Fibroblast of lung (primary cell): ENCODE data around the gene CCDC47. TPM values are rescaled to one million over a fixed set of nuclear protein-coding genes. Genes with fewer than 3 reads are reported as not detected.

Experiments
- polyA plus RNA-seq, 2 donors: library from polyadenylated mRNA; depleted of rRNA in 1 of 2; stranded (reverse) in 1 of 2; unstranded in 1 of 2; fragments of >200 nt; gene quantifications; 2 replicates each; pipeline ENCODE4 v1.2.1, GENCODE V29; 2011 to 2012; ENCODE audit warnings: missing spikeins in 1 of 2
- total RNA-seq: library from RNA; depleted of rRNA; stranded (reverse); fragments of >200 nt; gene quantifications from 2 replicates; pipeline ENCODE4 v1.2.1, GENCODE V29; 2014

CCDC47 gene
- total and polyA plus RNA-seq, 2 donors (not counting 1 experiment from before 2014, with no cell fraction given), result 65.6 to 83.2 TPM

Other genes starting within 250 kb of the CCDC47 start
- gene DCAF7, start 223.1 kb downstream of the CCDC47 start, total RNA-seq, result 10.0 and 13.9 TPM in 2 replicates
- 38.8 and 42.6 TPM in 2 replicates for gene DCAF7, start 223.1 kb downstream of the CCDC47 start, polyA plus RNA-seq
- gene TACO1, start 172.7 kb downstream of the CCDC47 start, total RNA-seq, result 18.7 and 20.3 TPM in 2 replicates
- gene TACO1, start 172.7 kb downstream of the CCDC47 start, polyA plus RNA-seq, result 26.9 and 35.1 TPM in 2 replicates
- 21.6 and 32.0 TPM in 2 replicates for gene MAP3K3, start 151.2 kb downstream of the CCDC47 start, total RNA-seq
- gene MAP3K3, start 151.2 kb downstream of the CCDC47 start, polyA plus RNA-seq, result 13.8 and 14.3 TPM in 2 replicates
- gene LIMD2, start 73.5 kb downstream of the CCDC47 start, total RNA-seq, result 3.1 and 3.3 TPM in 2 replicates
- gene LIMD2, start 73.5 kb downstream of the CCDC47 start, polyA plus RNA-seq, result 2.9 TPM in 2 replicates
- 14.6 and 22.8 TPM in 2 replicates for gene STRADA, start 31.8 kb downstream of the CCDC47 start, total RNA-seq
- gene STRADA, start 31.8 kb downstream of the CCDC47 start, polyA plus RNA-seq, result 22.8 and 29.2 TPM in 2 replicates
- 53.4 and 61.8 TPM in 2 replicates for gene DDX42, start 573 bp upstream of the CCDC47 start, total RNA-seq
- 67.0 and 81.5 TPM in 2 replicates for gene DDX42, start 573 bp upstream of the CCDC47 start, polyA plus RNA-seq
- 61.9 and 66.9 TPM in 2 replicates for gene PSMC5, start 53.8 kb upstream of the CCDC47 start, total RNA-seq
- 216 and 276 TPM in 2 replicates for gene PSMC5, start 53.8 kb upstream of the CCDC47 start, polyA plus RNA-seq
- gene FTSJ3, start 54.1 kb upstream of the CCDC47 start, total RNA-seq, result 61.8 and 86.5 TPM in 2 replicates
- gene FTSJ3, start 54.1 kb upstream of the CCDC47 start, polyA plus RNA-seq, result 37.8 and 62.2 TPM in 2 replicates
- gene SMARCD2, start 69.1 kb upstream of the CCDC47 start, total RNA-seq, result 87.0 and 94.5 TPM in 2 replicates
- gene SMARCD2, start 69.1 kb upstream of the CCDC47 start, polyA plus RNA-seq, result 51.1 and 57.9 TPM in 2 replicates
- not detected in 2 replicates for gene CSH2, start 100.1 kb upstream of the CCDC47 start, total RNA-seq
- not detected in 2 replicates for gene CSH2, start 100.1 kb upstream of the CCDC47 start, polyA plus RNA-seq
- gene GH2, start 108.3 kb upstream of the CCDC47 start, total RNA-seq, result not detected in 2 replicates
- gene GH2, start 108.3 kb upstream of the CCDC47 start, polyA plus RNA-seq, result not detected in 2 replicates
- gene CSH1, start 123.0 kb upstream of the CCDC47 start, total RNA-seq, result not detected in 2 replicates
- not detected in 2 replicates for gene CSH1, start 123.0 kb upstream of the CCDC47 start, polyA plus RNA-seq
- not detected in 2 replicates for gene CSHL1, start 137.7 kb upstream of the CCDC47 start, total RNA-seq
- gene CSHL1, start 137.7 kb upstream of the CCDC47 start, polyA plus RNA-seq, result not detected in 2 replicates
- not detected in 2 replicates for gene GH1, start 145.2 kb upstream of the CCDC47 start, total RNA-seq
- gene GH1, start 145.2 kb upstream of the CCDC47 start, polyA plus RNA-seq, result not detected in 2 replicates
- 0.17 and 0.26 TPM in 2 replicates for gene CD79B, start 158.7 kb upstream of the CCDC47 start, total RNA-seq
- gene CD79B, start 158.7 kb upstream of the CCDC47 start, polyA plus RNA-seq, result 0.72 TPM in 1 of 2 replicates, not detected in the other
- gene SCN4A, start 199.3 kb upstream of the CCDC47 start, total RNA-seq, result under 0.01 and 0.83 TPM in 2 replicates
- not detected in 2 replicates for gene SCN4A, start 199.3 kb upstream of the CCDC47 start, polyA plus RNA-seq
- gene PRR29, start 224.8 kb upstream of the CCDC47 start, total RNA-seq, result 0.17 and 0.26 TPM in 2 replicates
- gene PRR29, start 224.8 kb upstream of the CCDC47 start, polyA plus RNA-seq, result 0.02 and 0.19 TPM in 2 replicates
- gene ICAM2, start 247.0 kb upstream of the CCDC47 start, total RNA-seq, result 2.6 and 3.5 TPM in 2 replicates
- gene ICAM2, start 247.0 kb upstream of the CCDC47 start, polyA plus RNA-seq, result 0.45 and 1.1 TPM in 2 replicates